Measurements from ENCODE around the gene TTLL3. TPM values are rescaled to one million over a fixed set of nuclear protein-coding genes. Genes with fewer than 3 reads are reported as not detected.

Gene TTLL3
- total and polyA plus RNA-seq, 2 of the 4 experiments (the other 2 are of a cell fraction): 6.8 to 43.4 TPM

DNA sequence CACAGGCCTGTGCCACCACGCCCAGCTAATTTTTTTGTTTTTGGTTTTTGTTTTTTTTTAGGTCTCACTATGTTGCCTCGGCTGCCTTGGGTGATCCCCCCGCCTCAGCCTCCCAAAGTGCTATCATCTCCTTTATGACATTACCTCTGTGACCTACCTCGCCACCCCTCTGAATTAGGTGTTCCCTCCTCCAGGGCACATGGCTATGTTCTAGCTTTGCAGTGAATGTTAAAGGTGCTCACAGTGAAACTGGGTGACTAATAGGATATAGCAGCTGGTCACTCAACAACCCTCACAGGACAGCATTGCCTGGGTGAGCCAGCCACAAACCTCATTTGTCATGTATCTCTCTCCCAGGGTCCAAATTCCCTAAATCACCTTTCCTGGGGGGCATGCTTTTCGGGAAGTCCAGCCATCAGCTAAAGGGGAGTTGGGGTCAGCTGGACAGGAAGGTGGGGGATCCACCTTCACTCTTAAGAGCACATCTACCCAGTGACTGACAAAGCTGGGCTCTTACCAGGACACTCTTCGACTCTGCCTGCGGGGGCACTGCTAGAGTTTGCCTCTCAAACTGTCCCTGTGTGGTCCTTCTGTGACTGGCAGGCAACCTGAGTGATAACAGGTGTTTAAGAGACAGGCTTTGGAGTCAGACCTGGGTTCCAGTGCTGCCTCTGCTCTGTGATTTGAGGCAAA is 1.6 kb upstream of the TTLL3 start:
- TF ChIP-seq, protein P1, sequence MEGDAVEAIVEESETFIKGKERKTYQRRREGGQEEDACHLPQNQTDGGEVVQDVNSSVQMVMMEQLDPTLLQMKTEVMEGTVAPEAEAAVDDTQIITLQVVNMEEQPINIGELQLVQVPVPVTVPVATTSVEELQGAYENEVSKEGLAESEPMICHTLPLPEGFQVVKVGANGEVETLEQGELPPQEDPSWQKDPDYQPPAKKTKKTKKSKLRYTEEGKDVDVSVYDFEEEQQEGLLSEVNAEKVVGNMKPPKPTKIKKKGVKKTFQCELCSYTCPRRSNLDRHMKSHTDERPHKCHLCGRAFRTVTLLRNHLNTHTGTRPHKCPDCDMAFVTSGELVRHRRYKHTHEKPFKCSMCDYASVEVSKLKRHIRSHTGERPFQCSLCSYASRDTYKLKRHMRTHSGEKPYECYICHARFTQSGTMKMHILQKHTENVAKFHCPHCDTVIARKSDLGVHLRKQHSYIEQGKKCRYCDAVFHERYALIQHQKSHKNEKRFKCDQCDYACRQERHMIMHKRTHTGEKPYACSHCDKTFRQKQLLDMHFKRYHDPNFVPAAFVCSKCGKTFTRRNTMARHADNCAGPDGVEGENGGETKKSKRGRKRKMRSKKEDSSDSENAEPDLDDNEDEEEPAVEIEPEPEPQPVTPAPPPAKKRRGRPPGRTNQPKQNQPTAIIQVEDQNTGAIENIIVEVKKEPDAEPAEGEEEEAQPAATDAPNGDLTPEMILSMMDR (conservative IDR thresholded peaks at IDR 0.05; ENCODE audit: low read depth, low read length): 0 out of 2 replicates have a peak, but pooled peaks have one; percentile 23
- no peak for TF ChIP-seq CHD1 (IDR thresholded peaks at IDR 0.05; ENCODE audit: low read depth, low read length)
- Histone ChIP-seq H4K91ac (ENCODE audit: insufficient read depth, low read depth, low read length) (no peak overlapping the region), H3K36me3 (ENCODE audit: control insufficient read depth, insufficient read depth, low read length) (peaks cover 42% of the 10 kb centered on the region), H2BK20ac (ENCODE audit: low read depth, low read length) (no peak overlapping the region), H3K4me2 (ENCODE audit: low read depth, low read length) (no peak overlapping the region), H3K9me3 (ENCODE audit: control insufficient read depth, insufficient read depth, low read length) (no peaks in the 10 kb centered on the region), H3K79me1 (ENCODE audit: low read depth in 1 of 2, low read length in 2 of 2) (peaks cover 4 to 23% of the 10 kb centered on the region in 2 experiments; a peak in 3 of 4 replicates), H2AFZ (replicated peaks; ENCODE audit: low read length, poor library complexity) (peak overlapping the region; percentile 13), H3K56ac (ENCODE audit: extremely low read depth, insufficient read depth, low read length) (no peak overlapping the region), H2AK9ac (replicated peaks; ENCODE audit: low read depth, low read length, poor library complexity) (peak overlapping the region; percentile 62), H3K4ac (ENCODE audit: low read depth, low read length) (peak overlapping the region; percentile 54; the same call in 1 of the 2 replicates), H4K8ac (ENCODE audit: low read depth in 2 of 2, low read length in 2 of 2) (no peak overlapping the region), H3K9me1 (ENCODE audit: insufficient read depth, low read length) (peaks cover 9% of the 10 kb centered on the region), H3K27me3 (ENCODE audit: control insufficient read depth, insufficient read depth, low read length) (no peaks in the 10 kb centered on the region), H3K9ac (ENCODE audit: low read depth, low read length) (no peak overlapping the region), H3K18ac (ENCODE audit: low read depth, low read length) (no peak overlapping the region), H3K4me1 (ENCODE audit: control insufficient read depth, insufficient read depth, low read length) (peaks cover 14% of the 10 kb centered on the region), H2BK5ac (ENCODE audit: low read depth, low read length, poor library complexity, severe bottlenecking) (no peak overlapping the region), H4K20me1 (ENCODE audit: insufficient read depth, low read length) (peaks cover 24% of the 10 kb centered on the region), H2AK5ac (ENCODE audit: low read depth, low read length) (peak overlapping the region; percentile 35), H3K14ac (replicated peaks; ENCODE audit: low read depth, low read length) (no peak overlapping the region), H2BK120ac (ENCODE audit: low read depth, low read length) (no peak overlapping the region), H2BK15ac (ENCODE audit: low read depth, low read length) (no peak overlapping the region), H3K4me3 (ENCODE audit: insufficient read depth, low read depth, low read length) (no peak overlapping the region), H3K27ac (ENCODE audit: insufficient read depth, low read length) (no peak overlapping the region), H3K23ac (ENCODE audit: low read depth, low read length) (no peak overlapping the region), H4K5ac (ENCODE audit: low read depth, low read length) (no peak overlapping the region)
- in situ Hi-C loops (cut with MboI; ENCODE audit: low sequenced_read_pairs) (no loop called here), dilution Hi-C loops (cut with HindIII; ENCODE audit: low sequenced_read_pairs, unreplicated experiment) (no loop called here), intact Hi-C loops (cut with micrococcal nuclease) (no loop called here)
- CTCF ChIA-PET: interaction anchor here (0.5 to 0.9 kb wide), 4 partner anchors 9 to 205 kb away, joined by 3 to 7 read pairs (median 4); no protein-coding TSS in a partner anchor
- ATAC-seq (ENCODE audit: low read depth) (no peak; the same call in 1 of the 2 replicates), DNase-seq (peak; percentile 43)
- BruUV-seq (replicated peaks): no TSS peak
- no CpG with 5 or more reads among the region's 7 CpGs for WGBS, 2 experiments (ENCODE audit: extremely low coverage in 2 of 2, insufficient read length in 1 of 2)
- POLR2A ChIA-PET (ENCODE audit: unreplicated experiment): no interaction called here
